GM21786 (cell line): Measurements from ENCODE around the gene TRAIP.
A peak's percentile ranks its signal among the peaks of the same experiment; 100 is the strongest.
"Not testable (repeated sequence)": the region's sequence is repeated elsewhere in the genome, so short reads cannot be mapped to it uniquely, and the experiment has no call there.

Experiments
- ATAC-seq: cut with Tn5 transposase; IDR thresholded peaks from one replicate; pipeline ENCODE4 v1.9.1; 2021; ENCODE audit not compliant: unreplicated experiment

The TRAIP gene

GRCh38 chr3:49793486-49794085, 62.8 kb downstream of the TRAIP start:
- ATAC-seq = no peak

DNA sequence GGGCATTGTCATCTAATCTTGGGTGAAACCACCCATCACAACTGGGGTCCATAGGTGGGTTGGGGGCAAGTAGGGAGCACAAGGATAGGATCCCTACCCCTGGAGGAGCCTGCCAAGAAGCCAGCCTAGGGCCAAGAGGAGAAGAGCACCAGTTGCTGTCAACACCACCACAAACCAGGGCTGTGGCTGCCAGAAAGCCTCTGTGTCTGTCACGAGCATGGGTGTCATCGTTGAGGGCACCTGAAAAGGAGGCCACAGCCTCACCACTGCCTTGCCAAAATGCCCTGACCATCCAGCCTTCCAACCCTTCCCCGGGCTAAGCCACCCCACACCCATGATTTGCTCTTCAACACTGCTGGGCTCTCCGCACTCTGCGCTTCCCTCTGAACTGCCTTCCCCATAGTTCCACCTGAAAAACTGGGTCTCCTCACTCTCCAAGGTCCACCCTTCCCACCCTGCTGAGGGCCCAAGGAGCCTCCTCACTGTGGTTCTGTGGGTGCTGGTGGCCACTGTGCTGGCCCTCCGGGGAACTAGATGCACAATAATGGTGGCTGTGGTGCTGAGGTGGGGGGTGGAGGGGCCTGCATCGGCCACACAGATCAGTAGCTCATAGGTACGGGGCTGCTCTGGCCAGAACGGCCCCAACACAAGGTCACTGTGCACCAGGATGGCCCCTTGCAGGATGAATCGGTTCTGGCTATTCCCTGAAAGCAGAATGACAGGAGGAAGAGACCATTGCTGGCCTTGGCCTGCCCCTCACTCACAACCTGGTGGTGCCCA, 63.8 kb downstream of the TRAIP start:
- no peak for ATAC-seq

GRCh38 chr3:49791571-49791970, 64.8 kb downstream of the TRAIP start:
- ATAC-seq = no peak

GRCh38 chr3:49790626-49791411, 65.5 kb downstream of the TRAIP start:
- no peak for ATAC-seq

DNA sequence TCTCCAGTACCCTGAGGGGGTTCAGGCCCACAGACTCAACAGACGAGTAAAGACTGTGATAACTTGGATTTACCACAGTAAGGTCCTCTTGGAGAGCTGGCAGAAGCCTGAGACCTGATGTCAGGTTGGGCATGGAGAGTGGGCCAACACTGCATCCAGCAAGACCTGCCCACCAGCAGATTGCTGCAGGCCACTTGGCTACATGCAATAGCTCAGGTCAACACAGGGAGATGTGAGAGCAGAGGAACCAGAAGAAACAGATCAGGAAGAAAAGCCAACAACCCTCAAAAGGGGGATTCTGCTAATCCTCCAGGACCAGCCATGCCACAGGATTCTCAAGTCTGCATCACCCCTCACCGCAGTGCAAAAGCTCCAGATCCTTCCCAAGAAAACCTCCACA, 68.3 kb downstream of the TRAIP start:
- no peak for ATAC-seq

DNA sequence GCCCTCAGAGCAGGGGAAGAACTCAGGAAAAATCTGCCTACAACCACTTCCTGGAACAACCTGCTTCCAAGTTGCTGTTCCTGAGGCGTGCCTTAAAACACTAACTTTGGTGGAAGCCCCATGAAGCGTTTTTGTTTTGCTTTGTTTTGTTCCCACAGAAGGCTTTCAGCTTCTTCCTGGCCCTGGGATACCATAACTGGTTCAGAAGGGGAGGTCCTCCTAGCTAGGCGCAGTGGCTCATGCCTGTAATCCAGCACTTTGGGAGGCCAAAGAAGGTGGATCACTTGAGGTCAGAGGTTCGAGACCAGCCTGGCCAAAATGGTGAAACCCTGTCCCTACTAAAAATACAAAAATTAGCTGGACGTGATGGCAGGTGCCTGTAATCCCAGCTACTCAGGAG, 68.8 kb downstream of the TRAIP start:
- ATAC-seq = no peak

GRCh38 chr3:49787182-49787464, 69.2 kb downstream of the TRAIP start:
- no peak for ATAC-seq

DNA sequence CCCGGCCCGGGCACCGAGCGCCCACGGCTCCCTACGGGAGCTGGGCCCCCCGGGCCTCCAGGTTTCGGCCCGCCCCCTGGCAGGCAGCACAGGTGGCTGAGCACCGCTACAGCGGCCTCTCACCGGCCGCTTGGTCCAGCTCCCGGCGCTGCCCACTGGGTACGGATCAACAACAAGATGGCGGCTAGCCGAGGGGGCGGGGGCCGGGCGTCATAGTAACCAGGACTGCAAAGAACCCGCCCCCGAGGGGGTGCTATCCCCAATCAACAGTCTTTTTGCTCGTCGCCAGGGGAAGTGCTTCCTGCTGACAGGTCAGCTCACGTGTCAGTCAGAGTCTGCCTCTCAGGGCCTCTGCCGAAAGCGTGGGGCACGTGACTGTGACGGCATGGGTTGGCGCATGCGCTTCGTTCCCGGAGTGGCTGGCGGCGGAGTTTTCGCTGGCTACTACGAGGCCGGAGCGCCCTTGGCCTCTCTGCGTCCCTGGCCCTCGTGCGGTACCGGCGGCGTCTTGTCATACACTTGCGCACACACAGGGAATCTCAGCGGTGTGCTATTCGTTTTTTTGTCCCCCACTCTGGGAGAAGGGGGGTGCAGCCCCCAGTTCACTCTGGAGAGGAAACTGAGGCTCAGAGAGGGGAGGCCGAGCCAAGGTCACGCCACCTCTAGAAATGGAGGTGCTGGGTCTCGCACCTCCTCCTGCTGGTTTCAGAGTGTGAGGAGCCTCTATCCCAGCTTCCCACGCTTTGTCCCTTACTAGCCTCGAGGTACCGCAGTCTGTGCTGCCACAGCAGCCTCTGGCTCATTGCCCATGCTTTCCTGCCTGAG, 69.8 kb downstream of the TRAIP start, which contains the start of gene IP6K1:
IP6K1 (minus strand) TSS at position 186 of the 825 bp plus-strand sequence. CDS start 38,502 bp downstream, outside the sequence.
- ATAC-seq = peak; percentile 99

- peak; percentile 34 for ATAC-seq
These were observed 70.6 kb downstream of the TRAIP start for GRCh38 chr3:49785565-49786356.

- not testable (repeated sequence) for ATAC-seq
These were observed 74.1 kb downstream of the TRAIP start for GRCh38 chr3:49782277-49782676.

- ATAC-seq = no peak
These were observed 74.8 kb downstream of the TRAIP start for GRCh38 chr3:49781415-49782199.

GRCh38 chr3:49780975-49781365, 75.4 kb downstream of the TRAIP start:
- not testable (repeated sequence) for ATAC-seq

- no peak for ATAC-seq
These were observed 76.0 kb downstream of the TRAIP start for GRCh38 chr3:49780080-49780974.

DNA sequence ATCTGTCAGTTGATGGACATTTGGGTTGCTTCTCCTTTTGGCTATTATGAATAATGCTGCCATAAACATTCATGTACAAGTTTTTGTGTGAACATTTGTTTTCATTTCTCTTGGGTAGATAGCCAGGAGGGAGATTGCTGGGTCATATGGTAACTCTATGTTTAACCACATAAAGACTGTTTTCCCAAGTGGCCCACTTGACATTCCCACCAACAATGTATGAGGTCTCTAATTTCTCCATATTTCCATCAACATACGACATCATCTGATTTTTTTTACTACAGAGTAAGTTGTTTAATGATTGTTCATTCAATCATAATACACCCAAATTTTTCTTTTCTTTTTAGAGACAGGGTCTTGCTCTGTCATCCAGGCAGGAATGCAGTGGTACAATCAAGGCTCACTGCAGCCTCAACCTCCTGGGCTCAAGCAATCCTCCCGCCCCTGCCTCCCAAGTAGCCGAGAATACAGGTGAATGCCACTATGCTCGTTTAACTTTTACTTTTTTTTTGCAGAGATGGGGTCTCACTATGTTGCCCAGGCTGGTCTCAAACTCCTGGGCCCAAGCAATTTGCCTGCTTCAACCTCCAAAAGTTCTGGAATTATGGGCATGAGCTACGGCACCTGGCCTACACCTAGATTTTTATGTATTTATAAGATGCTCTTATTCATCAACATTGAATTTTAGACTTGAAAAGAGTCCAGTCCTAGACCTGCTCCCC, 76.8 kb downstream of the TRAIP start:
- ATAC-seq = no peak
